GM18507 (cell line): ENCODE data around the gene ERCC1.
A peak's percentile ranks its signal among the peaks of the same experiment; 100 is the strongest.
"Not testable (repeated sequence)": the region's sequence is repeated elsewhere in the genome, so short reads cannot be mapped to it uniquely, and the experiment has no call there.

Experiments
- DNase-seq: peaks from one replicate; pipeline ENCODE4 v3.0.0; 2011; ENCODE audit warnings: low read depth; ENCODE audit not compliant: insufficient read length; ENCODE audit errors: extremely low spot score
- FAIRE-seq: peaks from 2 replicates; lab custom pipeline; 2011; peaks lifted over from hg19 to GRCh38; lab: Jason Lieb, UNC

Gene ERCC1

DNA sequence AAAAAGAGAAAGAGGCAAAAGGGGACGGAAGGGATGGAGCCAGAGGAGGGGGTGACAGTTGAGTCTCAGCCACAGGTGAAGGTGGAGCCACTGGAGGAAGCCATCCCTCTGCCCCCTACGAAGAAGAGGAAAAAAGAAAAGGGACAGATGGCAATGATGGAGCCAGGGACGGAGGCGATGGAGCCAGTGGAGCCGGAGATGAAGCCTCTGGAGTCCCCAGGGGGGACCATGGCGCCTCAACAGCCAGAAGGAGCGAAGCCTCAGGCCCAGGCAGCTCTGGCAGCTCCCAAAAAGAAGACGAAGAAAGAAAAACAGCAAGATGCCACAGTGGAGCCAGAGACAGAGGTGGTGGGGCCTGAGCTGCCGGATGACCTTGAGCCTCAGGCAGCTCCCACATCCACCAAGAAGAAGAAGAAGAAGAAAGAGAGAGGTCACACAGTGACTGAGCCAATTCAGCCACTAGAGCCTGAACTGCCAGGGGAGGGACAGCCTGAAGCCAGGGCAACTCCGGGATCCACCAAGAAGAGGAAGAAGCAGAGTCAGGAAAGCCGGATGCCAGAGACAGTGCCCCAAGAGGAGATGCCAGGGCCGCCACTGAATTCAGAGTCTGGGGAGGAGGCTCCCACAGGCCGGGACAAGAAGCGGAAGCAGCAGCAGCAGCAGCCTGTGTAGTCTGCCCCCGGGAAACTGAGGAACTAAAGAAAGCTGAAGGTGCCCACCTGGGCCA lies 14.7 kb downstream of the ERCC1 start:
- no peak for FAIRE-seq
- DNase-seq, result no peak

DNA sequence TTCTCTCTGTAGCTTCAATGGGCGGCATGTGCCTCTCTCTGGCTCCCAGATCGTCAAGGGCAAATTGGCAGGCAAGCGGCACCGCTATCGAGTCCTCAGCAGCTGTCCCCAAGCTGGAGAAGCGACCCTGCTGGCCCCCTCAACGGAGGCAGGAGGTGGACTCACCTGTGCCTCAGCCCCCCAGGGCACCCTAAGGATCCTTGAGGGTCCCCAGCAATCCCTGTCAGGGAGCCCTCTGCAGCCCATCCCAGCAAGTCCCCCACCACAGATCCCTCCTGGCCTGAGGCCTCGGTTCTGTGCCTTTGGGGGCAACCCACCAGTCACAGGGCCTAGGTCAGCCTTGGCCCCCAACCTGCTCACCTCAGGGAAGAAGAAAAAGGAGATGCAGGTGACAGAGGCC lies 15.6 kb downstream of the ERCC1 start:
- FAIRE-seq (no peak), DNase-seq (no peak)

DNA sequence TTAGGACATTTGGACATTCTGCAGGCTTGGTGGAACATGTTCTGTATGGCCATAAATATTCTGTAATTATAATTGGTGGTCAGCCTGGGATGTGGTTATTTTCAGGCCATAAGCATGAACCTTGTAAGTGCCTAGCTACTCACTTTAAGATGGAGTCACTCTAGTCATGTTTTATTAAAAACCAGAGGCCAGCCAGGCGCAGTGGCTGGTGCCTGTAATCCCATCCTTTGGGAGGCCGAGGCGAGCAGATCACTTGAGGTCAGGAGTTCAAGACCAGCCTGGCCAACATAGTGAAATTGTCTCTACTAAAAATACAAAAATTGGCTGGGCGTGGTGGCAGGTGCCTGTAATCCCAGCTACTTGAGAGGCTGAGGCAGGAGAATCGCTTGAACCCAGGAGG lies 16.1 kb downstream of the ERCC1 start:
- FAIRE-seq, result not testable (repeated sequence)

DNA sequence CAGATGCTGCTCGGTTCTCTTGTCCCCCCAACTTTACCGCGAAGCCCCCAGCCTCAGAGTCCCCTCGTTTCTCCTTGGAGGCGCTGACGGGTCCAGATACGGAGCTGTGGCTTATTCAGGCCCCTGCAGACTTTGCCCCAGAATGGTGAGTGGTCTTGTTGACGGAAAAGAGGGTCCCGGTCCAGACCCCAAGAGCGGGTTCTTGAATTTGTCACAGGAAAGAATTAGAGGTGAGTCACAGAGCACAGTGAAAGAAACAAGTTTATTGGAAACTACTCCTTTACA lies 16.7 kb downstream of the ERCC1 start:
- DNase-seq, result no peak
- no peak for FAIRE-seq

More for the DNA sequence above, 16.1 kb downstream of the ERCC1 start:
- DNase-seq, result not testable (repeated sequence)

DNA sequence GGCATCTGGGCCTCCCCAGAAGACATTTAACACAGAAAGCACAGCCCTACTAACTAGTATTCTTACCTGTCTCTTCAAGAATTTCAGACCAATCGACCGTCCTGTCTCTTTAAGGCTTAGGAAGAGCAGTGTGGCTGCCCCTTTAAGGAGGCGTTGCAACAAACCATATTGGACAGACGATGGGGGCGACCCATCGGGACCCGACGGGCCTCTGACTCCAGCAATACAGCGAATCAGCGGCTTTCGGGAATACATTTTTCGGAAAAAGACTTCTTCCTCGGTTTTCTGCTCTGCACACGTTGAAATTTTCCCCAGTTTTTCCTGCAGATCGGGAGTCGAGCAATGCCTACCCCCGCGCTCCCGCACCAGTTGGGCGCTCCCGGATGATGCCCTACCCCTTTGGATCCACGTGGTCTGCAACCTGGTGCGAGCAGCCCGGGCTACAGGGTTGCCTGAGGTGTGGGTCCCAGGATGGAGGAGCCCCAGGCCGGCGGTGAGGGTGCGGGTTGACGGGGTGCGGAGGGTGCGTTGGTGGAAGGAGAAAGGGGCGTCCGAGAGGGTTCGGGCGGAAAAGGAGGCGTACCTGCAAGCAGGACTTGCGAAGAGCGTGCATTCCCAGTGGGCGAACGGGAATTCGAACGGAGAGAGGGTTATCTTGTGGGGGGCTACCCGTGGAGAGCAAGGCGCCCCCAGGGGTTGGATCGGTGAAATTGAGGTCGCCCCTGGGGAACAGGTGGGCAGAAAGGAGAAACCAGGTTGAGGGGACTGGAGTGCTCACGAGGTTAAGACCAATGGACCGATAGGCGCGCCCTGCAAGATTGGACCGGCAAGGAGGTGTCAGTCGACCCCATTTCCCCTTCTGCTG lies 17.3 kb downstream of the ERCC1 start, which contains the start of gene POLR1G:
POLR1G (plus strand) TSS at position 419 of the 865 bp plus-strand sequence; CDS start at position 472, 53 bp downstream.
- DNase-seq (peak; percentile 89), FAIRE-seq (peak; percentile 85)

DNA sequence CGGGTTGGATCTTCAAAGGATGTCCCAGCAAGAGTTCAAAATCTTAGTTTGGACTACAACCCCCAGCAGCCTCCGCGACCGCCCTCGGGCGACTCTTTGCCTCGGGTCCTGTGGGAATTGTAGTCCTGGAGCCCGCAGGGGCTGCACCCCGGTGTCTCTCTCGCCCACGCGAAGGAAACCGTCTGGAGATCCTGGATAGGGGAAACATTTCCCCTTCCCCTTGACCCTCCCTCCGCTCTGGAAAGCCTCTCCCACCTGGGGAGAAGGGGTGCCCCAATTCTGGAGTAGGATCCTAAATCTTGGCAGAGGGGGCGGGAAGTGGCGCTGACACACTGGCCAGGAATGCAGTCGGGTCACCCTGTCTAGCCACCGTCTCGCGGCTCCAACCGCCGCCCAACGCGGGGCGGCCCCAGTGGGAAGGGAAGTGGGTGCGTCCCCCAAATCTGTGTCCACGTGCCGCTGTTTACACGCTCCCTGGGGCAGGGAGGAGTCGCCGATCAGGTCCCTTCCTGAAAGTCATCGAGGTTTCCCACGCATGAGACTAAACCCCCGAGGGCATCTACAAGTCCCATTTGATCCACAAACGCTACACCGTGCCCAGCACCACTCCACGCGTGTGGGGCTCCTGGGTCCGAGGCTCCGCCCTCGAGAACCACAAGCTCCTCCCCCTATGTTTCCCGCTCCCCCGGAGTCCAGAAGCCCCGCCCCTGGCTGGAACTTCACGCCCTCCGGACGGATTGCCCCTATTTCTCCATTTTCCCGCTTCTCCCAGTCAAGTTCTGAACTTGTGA lies 18.1 kb downstream of the ERCC1 start:
- DNase-seq, result peak; percentile 78
- no peak for FAIRE-seq

DNA sequence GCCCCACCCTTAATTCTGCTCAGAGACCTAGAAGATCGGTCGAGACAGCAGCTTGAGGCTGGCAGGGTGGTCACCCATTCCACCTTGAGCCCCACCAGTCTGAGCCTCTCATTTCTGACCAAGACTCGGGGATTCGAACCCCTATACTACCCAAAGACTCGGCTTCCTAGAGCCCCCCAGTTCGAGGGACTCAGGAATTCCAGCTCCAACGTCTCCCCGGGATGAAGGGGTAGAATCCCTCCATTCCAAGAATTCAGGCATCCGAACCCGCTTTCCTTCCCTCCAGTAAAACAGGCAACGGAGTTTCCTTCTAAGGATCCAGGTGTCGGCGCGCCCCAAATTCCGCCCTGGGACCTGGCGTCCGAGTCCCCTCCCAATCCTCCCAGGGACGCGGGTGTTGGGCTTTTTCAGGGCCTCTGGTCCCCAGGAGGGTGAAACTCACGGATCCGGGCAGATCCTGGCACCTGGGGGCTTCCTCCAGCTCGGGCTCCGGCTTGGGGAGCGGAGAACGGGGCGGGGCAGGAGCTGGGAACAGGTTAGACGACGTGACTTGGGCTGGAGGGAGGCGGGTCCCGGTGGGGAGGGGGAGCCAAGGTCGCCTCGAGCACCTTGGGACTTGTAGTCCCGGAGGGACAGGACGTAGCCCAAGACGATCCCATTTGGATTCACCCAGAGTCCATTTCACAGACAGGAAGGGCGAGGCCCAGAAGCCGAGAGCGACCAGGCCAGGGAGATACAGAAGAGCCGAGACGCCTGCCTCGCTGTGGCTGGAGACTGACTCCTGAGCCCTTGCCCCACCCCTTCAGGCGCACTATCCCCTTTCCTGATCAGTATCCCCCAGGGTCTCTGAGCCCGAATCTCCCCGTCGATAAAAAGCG lies 18.9 kb downstream of the ERCC1 start, which contains the start of gene PPP1R13L:
PPP1R13L (minus strand) TSS at position 513 of the 878 bp plus-strand sequence. CDS start 6,751 bp downstream, outside the sequence.
- no peak for FAIRE-seq
- no peak for DNase-seq

DNA sequence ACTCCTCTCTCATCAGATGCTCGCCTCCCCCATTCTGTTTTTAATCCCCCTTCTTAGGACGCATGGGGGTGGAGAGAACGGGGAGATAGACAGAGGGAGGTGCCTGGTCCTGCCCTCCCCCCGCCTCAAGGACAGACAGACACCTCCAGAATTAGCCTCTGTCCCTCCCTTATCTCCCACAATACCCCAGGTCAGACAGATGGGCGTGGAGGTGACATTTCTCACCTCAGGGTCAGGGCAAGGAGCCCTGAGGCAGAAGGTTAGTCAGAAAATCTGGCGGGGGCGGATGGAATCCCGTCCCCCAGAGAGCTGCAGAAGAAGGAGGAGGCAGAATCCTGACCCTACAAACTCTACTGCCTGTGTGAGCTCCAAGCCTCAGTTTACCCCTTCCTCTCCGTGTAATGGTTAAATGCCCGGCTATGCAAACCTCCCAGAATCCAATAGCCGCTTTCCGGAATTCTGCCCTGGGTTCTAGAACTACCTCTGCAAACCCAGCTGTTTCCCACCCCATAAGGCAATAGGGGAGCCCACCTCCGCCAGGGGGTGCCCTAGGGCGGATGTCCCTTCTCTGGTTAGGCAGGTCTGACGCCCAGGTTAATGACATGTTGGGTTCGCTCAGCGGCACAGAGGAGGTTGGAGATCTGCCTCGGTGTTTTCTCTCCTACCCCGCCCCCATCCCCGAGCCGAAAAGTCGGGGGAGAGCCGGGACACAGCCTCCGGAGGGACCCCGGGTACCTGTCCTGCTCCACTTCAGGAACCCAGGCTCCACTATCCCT lies 19.7 kb downstream of the ERCC1 start:
- FAIRE-seq (peak; percentile 36), DNase-seq (no peak)

DNA sequence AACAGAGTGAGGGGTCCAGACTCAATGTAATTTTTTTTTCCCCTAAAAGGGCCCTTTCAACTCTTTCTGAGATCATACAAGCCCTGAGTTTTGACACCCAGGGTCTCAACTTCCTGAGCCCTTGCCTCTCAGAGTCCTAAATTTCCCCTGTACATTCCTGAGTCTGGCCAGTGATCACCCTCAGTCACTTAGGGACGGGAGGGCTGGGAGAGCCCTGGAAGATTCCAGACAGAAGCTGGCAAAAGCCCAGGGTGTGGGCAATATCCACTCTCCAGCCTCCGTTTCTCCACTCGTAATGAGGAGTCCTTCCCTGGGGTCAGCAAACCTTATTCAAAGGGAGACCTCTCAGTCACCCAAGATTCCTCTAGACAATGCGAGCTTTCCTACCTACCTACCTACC lies 20.4 kb downstream of the ERCC1 start:
- no peak for FAIRE-seq
- DNase-seq, result no peak

DNA sequence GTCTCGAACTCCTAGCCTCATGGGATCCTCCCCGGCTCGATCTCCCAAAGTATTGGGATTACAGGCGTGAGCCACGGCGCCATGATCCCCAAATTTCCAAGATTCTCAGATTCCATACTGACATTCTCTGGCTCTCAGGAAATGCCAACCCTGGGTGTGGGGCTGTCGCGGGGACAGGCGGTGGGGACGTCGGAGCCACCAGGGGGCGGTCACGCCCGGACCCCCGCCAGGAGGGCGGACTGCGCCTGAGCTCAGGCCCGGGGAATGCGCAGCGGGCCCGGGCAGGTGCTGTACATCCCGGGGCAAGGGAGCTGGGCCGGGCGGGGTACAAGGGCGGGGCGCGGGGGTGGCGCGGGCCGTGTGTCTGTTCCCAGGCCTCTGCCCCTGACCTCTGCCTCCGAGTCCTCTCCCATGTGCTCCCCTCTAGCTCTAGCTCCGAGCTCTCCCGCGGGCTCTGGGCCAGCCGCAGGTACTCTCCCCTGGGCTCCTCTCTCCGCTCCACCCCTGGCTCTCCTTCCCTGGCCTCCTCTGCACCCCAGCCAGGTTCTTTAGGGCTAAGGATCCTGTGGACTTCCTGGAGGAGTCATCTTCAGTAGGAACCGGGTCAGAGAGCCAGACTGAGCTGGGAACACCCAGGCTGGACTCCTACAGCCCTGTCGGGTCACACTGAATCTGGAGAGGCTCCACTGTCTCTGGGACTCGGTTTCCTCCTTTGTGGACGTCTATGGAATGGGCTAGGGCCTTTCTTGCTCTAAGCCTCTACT lies 21.2 kb downstream of the ERCC1 start:
- FAIRE-seq, result no peak
- no peak for DNase-seq

DNA sequence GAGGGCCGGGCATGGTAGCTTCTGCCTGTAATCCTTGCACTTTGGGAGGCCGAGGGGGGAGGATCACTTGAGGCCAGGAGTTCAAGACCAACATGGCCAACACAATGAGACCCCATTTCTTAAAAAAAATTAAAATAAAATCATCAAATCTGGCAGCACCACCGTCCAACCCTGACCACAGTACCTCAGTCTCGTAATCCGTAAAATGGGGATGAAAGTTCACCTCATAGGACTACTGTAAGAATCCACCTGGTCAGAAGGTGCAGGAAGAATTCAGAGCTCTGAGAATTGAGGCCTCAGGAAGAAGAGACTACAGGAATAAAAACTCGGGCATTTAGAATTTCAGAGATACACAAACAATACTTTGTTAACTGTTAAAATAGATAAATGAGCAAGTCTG lies 21.9 kb downstream of the ERCC1 start:
- FAIRE-seq (no peak), DNase-seq (no peak)

DNA sequence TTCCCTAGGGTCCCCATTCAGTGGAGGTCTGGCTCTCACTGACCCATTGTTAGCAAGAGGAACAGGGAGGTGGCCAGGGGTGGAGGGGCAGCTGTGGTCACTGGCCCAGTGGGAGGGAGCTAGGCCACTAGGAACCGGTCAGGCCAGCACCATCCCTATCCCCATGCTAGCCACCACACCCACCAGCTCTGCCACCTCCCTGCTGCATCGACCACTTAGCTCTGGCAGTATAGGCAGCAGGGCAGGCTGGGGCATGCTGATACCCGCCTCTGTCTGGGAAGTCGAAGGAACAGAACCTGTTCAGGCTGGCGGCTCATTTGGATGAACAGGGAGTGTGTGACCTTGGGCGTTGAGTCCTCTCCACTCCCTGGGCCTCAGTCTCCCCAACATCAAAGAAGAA lies 23.5 kb downstream of the ERCC1 start:
- FAIRE-seq, result no peak

DNA sequence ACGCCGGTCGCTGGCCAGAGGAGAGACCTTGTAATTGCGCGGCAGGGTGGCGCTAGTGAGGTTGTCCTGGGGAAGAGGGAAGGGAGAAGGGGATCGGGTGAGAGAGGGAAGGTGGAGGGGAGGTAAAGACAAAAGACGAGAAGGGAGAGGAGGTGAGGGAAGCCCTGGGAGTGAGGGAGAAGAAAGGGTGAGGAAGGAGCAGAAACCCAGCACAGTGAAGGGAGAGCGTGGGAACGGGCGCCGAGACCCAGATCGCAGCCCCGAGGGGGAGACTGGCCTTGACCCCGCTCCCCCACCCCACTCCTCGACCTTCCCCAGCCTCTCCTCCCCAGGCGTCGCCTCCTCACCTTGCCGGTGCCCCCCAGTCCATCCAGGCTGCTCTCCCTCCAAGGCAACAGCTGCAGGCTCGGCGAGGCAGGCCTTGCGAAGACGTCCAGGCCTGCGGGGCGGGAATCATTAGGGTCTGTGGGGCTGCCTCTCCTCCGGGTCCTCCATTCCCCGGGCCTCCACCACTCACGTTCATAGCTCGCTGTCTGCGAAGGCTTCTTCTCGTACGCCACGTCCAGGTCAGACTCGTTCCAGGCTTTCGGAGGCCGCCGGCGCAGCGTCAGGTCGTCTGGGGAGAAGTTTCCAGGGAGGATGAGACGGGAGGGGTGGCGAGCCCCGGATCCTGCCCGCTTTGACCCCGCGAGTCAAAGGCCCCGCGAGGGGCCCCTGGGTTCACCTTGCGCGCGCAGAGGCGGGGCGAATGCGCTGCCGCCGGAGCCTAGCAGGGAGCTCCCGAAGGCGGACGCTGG lies 27.7 kb downstream of the ERCC1 start:
- FAIRE-seq (no peak), DNase-seq (no peak)

More for the DNA sequence above, 23.5 kb downstream of the ERCC1 start:
- DNase-seq, result no peak

DNA sequence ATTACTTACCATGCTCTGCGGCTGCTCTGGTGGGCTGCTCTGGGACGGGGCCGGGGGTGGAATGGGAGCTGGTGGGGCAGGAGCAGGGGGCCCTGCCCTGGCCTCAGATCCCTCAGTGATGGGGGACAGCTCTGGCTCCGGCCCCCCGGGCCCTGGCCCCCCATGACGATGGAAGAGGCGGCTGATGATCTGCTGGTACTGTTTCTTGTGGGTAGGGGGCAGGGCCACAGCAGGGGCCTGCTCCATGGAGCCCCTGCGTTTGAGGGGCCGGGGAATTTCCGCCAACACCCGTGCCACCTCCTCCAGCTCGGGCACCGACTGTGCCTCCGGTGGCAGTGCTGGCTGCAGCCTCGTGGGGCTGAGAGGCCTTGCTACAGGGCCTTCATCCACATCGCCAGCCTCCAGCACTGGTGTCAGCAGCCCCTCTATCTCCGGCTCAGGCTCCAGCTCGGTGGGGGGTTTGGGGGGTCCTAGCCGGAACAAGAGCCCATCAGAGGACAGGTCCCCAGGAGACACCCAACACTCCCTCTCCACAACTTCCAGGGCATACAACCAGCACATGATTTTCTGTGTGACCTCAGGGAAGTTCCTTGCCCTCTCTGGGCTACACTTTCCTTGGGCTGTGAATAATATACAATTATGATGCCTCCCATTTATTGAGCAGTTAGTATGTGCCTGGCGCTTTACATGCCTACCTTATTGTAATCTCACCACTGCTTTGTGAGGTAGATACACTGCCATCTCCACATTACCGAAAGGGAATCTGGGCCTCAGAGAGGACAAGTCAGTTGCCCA lies 31.6 kb downstream of the ERCC1 start:
- no peak for FAIRE-seq
- DNase-seq, result no peak

DNA sequence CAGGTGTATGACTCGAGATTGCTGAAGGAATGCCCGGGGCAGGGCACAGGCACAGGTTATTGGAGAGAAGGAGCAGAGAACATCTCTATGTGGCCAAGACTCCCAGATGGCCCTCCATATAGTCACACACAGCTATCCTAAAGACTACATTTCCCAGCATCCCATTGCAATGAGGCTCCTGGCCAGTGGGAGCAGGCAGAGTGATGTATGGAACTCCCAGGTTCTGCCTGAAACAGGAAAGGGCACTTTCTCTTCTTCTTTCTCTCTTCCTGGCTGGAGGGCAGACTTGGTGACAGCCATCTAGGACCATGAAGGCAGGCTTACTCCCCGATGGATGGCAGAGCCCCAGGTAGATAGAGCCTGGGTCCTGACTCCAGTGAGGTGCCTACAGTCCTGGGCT lies 32.4 kb downstream of the ERCC1 start:
- DNase-seq (no peak), FAIRE-seq (peak; percentile 78)
